Tracheal epithelial cell (primary cell): Measurements from ENCODE around the gene C10orf90. TPM values are rescaled to one million over a fixed set of nuclear protein-coding genes. Genes with fewer than 3 reads are reported as not detected.

Source experiments
- total RNA-seq: library from RNA; depleted of rRNA; stranded (reverse); fragments of >200 nt; gene quantifications from 2 replicates; pipeline ENCODE4 v1.2.1, GENCODE V29; 2014

C10orf90 gene
- not detected in 2 replicates for total RNA-seq

GRCh38 chr10:126670056-126670894 lies at the start of gene C10orf90:
C10orf90 (minus strand) TSS chr10:126670693; CDS start chr10:126670480, 213 bp downstream.

GRCh38 chr10:126387931-126388911 lies 282.3 kb downstream of the C10orf90 start, which contains the start of gene ADAM12:
ADAM12 (minus strand) TSS chr10:126388477; CDS start chr10:126388145, 332 bp downstream.

Other genes with a start within 250 kb of the C10orf90 start
- gene DOCK1, start 234.7 kb upstream of the C10orf90 start, total RNA-seq = 132 and 195 TPM in 2 replicates